NCI-H524 treated with DMSO at 0.1 percent for 48 hours (cell line): ENCODE data around the gene AMOT.

ENCODE experiments used
- DNase-seq: peaks from one replicate; lab custom pipeline; 2025; lab: John Stamatoyannopoulos, UW

AMOT gene

GRCh38 chrX:112735147-112735546 lies 105.5 kb downstream of the AMOT start:
- no peak for DNase-seq

GRCh38 chrX:112734290-112734689 lies 106.3 kb downstream of the AMOT start:
- DNase-seq: no peak

DNA sequence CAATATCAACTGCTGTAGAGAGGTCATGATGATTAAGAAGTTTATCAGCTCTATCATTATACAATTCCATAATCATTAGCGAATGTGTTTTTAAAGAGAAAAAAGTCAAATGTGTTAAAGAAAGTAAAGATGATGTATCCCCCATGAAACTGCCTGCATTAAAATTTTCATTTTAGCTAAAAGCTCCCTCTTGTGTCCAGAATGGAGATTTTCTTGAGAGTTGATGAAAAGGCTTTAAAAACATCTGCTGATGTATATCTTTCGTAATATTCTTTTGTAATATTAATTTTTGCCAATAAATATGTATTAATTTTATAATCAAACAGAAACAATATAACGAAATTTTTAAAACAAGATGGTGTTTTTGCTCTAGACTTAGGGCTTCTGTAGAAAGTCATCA lies 108.8 kb downstream of the AMOT start:
- DNase-seq: no peak
